ENCODE data around the gene ZNF780B.
"Not testable (repeated sequence)": the region's sequence is repeated elsewhere in the genome, so short reads cannot be mapped to it uniquely, and the experiment has no call there.

Gene ZNF780B

GRCh38 chr19:40038047-40038446, 18.0 kb downstream of the ZNF780B start:
- not testable (repeated sequence) for DNase-seq (ENCODE audit: low read depth)

- DNase-seq (ENCODE audit: low read depth) = no peak
Observed at GRCh38 chr19:40035996-40036395, 20.0 kb downstream of the ZNF780B start.

- DNase-seq (ENCODE audit: low read depth) = no peak
Observed at GRCh38 chr19:40033989-40034560, 22.0 kb downstream of the ZNF780B start.

- DNase-seq (ENCODE audit: low read depth) = no peak
Observed at GRCh38 chr19:40026597-40026970, 29.4 kb downstream of the ZNF780B start.

- no peak for DNase-seq (ENCODE audit: low read depth)
Observed at GRCh38 chr19:40025938-40026596, 30.0 kb downstream of the ZNF780B start.

GRCh38 chr19:40023969-40024368, 32.1 kb downstream of the ZNF780B start:
- DNase-seq (ENCODE audit: low read depth) = no peak

GRCh38 chr19:40013991-40014390, 42.0 kb downstream of the ZNF780B start:
- DNase-seq (ENCODE audit: low read depth) = no peak

GRCh38 chr19:40009674-40010073, 46.4 kb downstream of the ZNF780B start:
- no peak for DNase-seq (ENCODE audit: low read depth)

GRCh38 chr19:40006273-40006691, 49.7 kb downstream of the ZNF780B start:
- no peak for DNase-seq (ENCODE audit: low read depth)

GRCh38 chr19:40005691-40006272, 50.2 kb downstream of the ZNF780B start:
- no peak for DNase-seq (ENCODE audit: low read depth)

- no peak for DNase-seq (ENCODE audit: low read depth)
Observed at GRCh38 chr19:39998501-39998900, 57.5 kb downstream of the ZNF780B start.

GRCh38 chr19:39997638-39998216, 58.3 kb downstream of the ZNF780B start:
- DNase-seq (ENCODE audit: low read depth) = no peak

- peak; percentile 82 for DNase-seq (ENCODE audit: low read depth)
Observed at GRCh38 chr19:39996811-39997637, 59.0 kb downstream of the ZNF780B start, which contains the start of gene ZNF546. TSS of gene ZNF546 (plus strand) at chr19:39997060. CDS start at chr19:39998327, 1,267 bp downstream.

- DNase-seq (ENCODE audit: low read depth) = no peak
Observed at GRCh38 chr19:39996218-39996810, 59.7 kb downstream of the ZNF780B start.

- DNase-seq (ENCODE audit: low read depth) = no peak
Observed at GRCh38 chr19:39995794-39996193, 60.2 kb downstream of the ZNF780B start.

- DNase-seq (ENCODE audit: low read depth) = no peak
Observed at GRCh38 chr19:39994361-39994760, 61.7 kb downstream of the ZNF780B start.

GRCh38 chr19:39993605-39994004, 62.4 kb downstream of the ZNF780B start:
- DNase-seq (ENCODE audit: low read depth) = no peak

GRCh38 chr19:39987596-39987995, 68.4 kb downstream of the ZNF780B start:
- no peak for DNase-seq (ENCODE audit: low read depth)

- no peak for DNase-seq (ENCODE audit: low read depth)
Observed at GRCh38 chr19:39987167-39987566, 68.9 kb downstream of the ZNF780B start.

- no peak for DNase-seq (ENCODE audit: low read depth)
Observed at GRCh38 chr19:39986643-39987042, 69.4 kb downstream of the ZNF780B start.

- no peak for DNase-seq (ENCODE audit: low read depth)
Observed at GRCh38 chr19:39983695-39984300, 72.2 kb downstream of the ZNF780B start.
